ENCODE data around the gene BBC3. TPM values are rescaled to one million over a fixed set of nuclear protein-coding genes. Genes with fewer than 3 reads are reported as not detected.

BBC3 gene
- total RNA-seq, 1 donor from 2014 or later: 18.3 TPM

DNA sequence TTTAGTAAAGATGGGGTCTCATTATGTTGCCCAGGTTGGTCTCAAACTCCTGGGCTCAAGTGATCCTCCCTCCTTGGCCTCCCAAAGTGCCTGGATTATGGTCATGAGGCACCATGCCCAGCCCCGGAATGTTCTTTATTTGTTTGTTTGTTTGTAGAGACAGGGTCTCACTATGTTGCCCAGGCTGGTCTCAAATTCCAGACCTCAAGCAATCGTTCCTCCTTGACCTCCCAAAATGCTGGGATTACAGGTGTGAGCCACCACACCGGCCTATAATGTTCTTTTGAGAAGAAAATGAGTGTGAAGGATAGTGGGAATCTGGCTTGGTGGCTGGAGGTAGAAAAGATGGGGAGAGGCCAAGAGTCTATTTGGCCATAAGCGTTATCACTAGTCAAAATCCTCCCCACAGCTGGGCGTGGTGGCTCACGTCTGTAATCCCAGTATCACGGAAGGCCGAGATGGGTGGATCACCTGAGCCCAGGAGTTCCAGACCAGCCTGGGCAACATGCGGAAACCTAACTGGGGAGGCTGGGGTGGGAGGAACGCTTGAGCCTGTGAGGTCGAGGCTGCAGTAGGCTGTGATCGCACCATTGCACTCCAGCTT lies 5.2 kb upstream of the BBC3 start:
- Mint-ChIP-seq H3K36me3 (ENCODE audit: insufficient read depth) (no peaks in the 10 kb centered on the region), H3K4me3 (ENCODE audit: low read depth) (no peak overlapping the region), H3K27ac (no peak overlapping the region), H3K27me3 (peaks cover 14% of the 10 kb centered on the region), H3K9me3 (ENCODE audit: low read depth) (no peaks in the 10 kb centered on the region), H3K4me1 (ENCODE audit: low read depth) (peaks cover 19% of the 10 kb centered on the region)
- no peak for DNase-seq (ENCODE audit: low spot score, unreplicated experiment)
- TF ChIP-seq, protein P1, sequence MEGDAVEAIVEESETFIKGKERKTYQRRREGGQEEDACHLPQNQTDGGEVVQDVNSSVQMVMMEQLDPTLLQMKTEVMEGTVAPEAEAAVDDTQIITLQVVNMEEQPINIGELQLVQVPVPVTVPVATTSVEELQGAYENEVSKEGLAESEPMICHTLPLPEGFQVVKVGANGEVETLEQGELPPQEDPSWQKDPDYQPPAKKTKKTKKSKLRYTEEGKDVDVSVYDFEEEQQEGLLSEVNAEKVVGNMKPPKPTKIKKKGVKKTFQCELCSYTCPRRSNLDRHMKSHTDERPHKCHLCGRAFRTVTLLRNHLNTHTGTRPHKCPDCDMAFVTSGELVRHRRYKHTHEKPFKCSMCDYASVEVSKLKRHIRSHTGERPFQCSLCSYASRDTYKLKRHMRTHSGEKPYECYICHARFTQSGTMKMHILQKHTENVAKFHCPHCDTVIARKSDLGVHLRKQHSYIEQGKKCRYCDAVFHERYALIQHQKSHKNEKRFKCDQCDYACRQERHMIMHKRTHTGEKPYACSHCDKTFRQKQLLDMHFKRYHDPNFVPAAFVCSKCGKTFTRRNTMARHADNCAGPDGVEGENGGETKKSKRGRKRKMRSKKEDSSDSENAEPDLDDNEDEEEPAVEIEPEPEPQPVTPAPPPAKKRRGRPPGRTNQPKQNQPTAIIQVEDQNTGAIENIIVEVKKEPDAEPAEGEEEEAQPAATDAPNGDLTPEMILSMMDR (IDR thresholded peaks at IDR 0.05; ENCODE audit: unreplicated experiment): no peak

DNA sequence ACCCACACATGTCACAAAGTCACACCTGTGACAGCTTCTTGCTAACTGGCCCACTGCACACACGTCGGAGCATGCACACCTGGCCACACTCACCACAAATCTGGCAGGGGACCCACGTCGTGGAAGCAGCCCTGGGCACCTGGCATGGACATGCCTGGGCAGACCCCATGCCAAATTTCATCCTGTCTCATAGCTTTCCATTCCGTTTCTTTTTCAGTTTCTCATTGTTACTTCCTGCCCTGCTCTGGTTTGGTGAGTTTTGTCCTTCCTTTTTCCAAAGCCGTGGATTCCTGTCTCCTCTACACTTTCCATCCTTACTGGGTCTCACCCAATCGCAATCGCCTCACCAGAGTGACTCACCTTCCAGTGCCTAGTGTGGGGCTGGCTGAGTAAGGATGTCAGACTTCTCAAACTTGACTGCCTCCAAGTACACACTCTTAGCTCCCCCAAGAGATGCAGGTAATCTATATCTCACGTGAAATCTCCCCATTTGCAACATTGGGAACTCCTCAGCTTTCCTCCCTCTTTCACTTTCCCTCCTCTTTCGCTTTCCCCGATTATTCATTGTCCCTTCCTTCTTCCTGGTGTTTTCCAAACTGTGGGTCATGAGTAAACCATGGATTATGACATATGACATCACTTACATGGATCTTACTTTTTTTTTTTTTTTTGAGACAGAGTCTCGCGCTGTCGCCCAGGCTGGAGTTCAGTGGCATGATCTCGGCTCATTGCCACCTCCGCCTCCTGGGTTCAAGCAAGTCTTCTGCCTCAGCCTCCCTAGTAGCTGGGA lies 1.6 kb upstream of the BBC3 start:
- TF ChIP-seq, protein P1 (IDR thresholded peaks at IDR 0.05; ENCODE audit: unreplicated experiment): no peak
- H3K4me1 Mint-ChIP-seq (ENCODE audit: low read depth): peaks cover 13% of the 10 kb centered on the region
- peak overlapping the region; percentile 12 for H3K27ac Mint-ChIP-seq
- peak overlapping the region; percentile 69 for H3K4me3 Mint-ChIP-seq (ENCODE audit: low read depth)
- H3K9me3 Mint-ChIP-seq (ENCODE audit: low read depth): no peaks in the 10 kb centered on the region
- no peaks in the 10 kb centered on the region for H3K36me3 Mint-ChIP-seq (ENCODE audit: insufficient read depth)
- DNase-seq (ENCODE audit: low spot score, unreplicated experiment): no peak
- peaks cover 4% of the 10 kb centered on the region for H3K27me3 Mint-ChIP-seq

DNA sequence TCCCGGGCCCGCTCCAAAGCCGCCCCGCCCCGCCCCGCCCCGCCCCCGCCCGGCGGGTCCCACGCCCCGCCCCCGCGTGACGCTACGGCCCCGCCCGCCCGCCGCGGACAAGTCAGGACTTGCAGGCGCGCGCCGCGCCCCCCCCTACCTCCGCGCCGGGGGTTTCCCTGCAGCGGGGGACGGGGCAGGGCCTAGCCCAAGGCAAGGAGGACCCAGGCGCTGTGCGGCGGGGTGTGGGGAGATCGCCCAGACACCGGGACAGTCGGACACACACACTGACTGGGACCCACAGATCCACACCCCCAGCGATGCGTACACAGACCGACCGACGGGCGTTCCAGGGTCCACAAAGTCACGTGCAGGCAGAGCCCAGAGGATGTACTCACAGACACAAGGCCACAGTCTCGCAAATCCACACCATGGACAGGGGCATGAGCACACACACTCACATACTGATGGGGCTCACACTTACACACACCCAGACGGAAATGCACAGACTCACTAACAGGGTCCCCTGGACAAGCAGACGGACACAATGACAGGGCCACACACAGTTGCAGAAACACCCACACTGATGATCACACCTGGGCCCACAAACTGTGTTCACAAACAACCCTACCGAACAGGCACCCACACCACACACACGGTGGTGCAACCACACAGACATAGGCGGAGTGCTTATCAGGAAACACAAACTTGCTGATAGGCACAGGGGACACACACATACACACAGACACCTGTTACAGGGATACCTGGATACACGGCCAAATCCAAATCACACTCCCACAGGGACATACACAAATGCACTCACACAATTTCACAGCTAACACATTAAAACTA lies 436 bp upstream of the BBC3 start:
- H3K4me3 Mint-ChIP-seq (ENCODE audit: low read depth): peak overlapping the region; percentile 69
- peak overlapping the region; percentile 91 for H3K27ac Mint-ChIP-seq
- peaks cover 17% of the 10 kb centered on the region for H3K4me1 Mint-ChIP-seq (ENCODE audit: low read depth)
- no peaks in the 10 kb centered on the region for H3K9me3 Mint-ChIP-seq (ENCODE audit: low read depth)
- H3K27me3 Mint-ChIP-seq: peaks cover 4% of the 10 kb centered on the region
- DNase-seq (ENCODE audit: low spot score, unreplicated experiment): peak; percentile 78
- H3K36me3 Mint-ChIP-seq (ENCODE audit: insufficient read depth): no peaks in the 10 kb centered on the region
- TF ChIP-seq, protein P1 (IDR thresholded peaks at IDR 0.05; ENCODE audit: unreplicated experiment): no peak

DNA sequence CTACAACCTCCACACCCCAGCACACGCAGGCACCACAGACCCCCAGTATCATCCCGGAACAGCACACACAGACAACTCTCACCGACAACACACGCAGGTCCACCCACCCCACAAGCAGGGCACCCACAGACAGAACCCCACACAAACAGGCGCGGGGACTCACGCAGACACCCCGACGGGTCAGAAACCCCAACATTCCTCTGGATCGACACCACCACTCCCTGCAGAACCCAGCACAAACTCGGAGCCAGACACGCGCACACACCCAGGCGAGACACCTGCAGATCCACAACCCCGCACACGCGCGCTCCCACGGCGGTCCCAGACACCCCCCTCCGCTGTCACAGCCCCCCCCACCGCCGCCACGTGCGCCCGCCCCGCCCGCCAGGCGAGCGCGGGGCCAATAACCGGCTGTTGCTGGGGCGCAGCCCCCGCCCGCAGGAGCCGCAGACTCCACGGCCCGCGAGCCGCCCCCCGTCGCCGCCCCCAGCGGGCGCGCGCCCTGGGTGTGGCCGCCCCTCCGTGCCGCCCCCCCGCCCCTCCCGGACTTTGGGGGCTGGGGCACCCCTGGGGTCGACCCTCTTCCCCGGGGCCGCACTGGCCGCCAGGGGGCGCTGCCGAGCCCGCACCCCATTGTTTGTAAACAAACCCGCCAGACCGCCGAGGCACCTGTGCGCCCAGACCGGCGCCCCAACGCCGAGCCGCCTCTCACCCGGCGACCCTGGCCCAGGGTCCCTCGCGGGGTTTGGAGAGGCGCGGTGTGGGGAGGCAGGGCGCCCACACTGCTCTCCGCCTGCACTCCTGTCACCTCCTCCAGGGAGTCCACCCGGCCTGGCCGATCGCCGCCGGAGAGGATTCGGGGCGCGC lies 712 bp downstream of the BBC3 start:
- H3K4me1 Mint-ChIP-seq (ENCODE audit: low read depth): peaks cover 21% of the 10 kb centered on the region
- peak overlapping the region; percentile 62 for H3K4me3 Mint-ChIP-seq (ENCODE audit: low read depth)
- H3K27ac Mint-ChIP-seq: no peak overlapping the region
- H3K27me3 Mint-ChIP-seq: no peaks in the 10 kb centered on the region
- TF ChIP-seq, protein P1 (IDR thresholded peaks at IDR 0.05; ENCODE audit: unreplicated experiment): peak; percentile 94
- peaks cover 2% of the 10 kb centered on the region for H3K36me3 Mint-ChIP-seq (ENCODE audit: insufficient read depth)
- H3K9me3 Mint-ChIP-seq (ENCODE audit: low read depth): no peaks in the 10 kb centered on the region
- DNase-seq (ENCODE audit: low spot score, unreplicated experiment): peak; percentile 80

Data from progenitor cell of endocrine pancreas (in vitro differentiated cells).